HG03432 (cell line): ENCODE results near the gene ROPN1B.

ENCODE experiments used
- ATAC-seq: cut with Tn5 transposase; IDR thresholded peaks from one replicate; pipeline ENCODE4 v1.9.1; 2021; ENCODE audit warnings: mild to moderate bottlenecking, moderate library complexity; ENCODE audit not compliant: unreplicated experiment

Gene ROPN1B

DNA sequence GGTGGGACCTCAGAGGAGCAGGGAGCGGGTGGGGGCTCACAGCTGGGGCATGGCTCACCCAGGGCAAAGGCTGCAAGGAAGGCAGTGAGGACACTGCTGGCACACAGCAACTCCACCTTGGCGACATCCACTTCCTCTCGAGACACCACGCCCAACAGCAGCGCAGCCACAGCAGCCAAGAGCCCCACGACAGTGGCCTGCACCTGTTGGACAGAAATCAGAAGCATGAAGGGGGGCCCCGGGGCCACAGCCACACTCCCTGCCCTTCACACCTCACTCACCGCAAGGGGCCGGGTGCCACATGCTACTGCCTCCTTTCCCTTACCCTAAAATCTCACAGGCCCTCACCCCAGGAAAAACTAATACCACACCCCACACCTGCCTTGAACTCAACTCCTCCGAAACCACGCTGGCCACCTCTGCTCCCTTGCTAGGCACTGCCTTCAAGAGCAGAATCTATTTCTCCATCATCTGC lies 57.3 kb downstream of the ROPN1B start:
- ATAC-seq: no peak

DNA sequence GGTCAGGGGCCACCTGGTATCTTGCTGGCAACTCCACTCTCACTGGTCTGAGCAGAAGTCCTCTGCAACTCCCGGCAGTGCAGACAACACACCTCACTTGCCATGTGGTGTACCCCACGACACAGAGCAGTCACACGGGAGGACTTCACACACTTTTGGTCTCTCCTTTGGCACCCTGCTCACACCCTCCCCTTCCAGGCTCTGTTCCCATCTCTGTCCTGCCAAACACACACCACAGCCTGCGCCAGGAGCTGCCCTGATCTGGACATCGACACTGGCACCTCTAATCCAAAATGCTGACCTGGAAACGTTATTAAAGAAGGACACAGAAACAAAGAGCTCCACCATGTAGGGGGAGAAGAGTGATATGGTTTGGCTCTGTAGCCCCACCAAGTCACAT lies 57.8 kb downstream of the ROPN1B start:
- no peak for ATAC-seq

DNA sequence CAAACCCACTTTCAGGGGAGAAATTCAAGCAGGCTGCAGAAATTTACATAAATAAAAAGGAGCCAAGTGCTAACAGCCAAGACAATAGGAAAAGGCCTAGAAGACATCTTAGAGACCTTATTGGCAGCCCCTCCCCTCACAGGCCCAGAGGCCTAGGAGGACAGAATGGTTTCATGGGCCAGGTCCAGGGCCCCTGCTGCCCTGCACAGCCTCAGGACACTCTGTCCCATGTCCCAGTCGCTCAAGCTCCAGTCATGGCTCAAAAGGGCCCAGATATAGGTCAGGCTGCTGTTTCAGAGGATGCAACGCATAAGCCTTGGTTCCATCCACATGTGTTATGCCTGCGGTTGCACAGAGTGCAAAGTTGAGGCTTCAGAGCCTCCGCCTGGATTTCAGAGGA lies 59.1 kb downstream of the ROPN1B start:
- no peak for ATAC-seq

GRCh38 chr3:126029241-126029640 lies 60.3 kb downstream of the ROPN1B start:
- ATAC-seq: no peak

DNA sequence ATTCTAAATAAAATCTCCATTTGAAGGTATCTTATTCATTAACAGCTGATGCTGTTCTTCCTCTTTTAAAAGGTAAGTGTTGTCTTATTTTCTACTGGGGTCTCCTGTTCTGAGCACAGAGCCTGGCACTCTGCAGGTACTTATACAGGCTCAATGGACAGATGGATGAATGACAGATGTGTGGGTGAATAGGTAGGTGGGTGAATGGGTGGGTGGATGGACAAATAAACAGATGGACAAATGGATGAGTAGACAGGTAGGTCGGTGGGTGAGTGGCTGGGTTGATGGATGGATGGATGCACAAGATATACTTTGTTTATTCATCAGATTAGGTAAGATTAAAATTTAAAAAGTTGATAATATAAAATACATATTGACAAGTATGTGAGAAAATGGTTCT lies 61.5 kb downstream of the ROPN1B start:
- ATAC-seq: no peak

DNA sequence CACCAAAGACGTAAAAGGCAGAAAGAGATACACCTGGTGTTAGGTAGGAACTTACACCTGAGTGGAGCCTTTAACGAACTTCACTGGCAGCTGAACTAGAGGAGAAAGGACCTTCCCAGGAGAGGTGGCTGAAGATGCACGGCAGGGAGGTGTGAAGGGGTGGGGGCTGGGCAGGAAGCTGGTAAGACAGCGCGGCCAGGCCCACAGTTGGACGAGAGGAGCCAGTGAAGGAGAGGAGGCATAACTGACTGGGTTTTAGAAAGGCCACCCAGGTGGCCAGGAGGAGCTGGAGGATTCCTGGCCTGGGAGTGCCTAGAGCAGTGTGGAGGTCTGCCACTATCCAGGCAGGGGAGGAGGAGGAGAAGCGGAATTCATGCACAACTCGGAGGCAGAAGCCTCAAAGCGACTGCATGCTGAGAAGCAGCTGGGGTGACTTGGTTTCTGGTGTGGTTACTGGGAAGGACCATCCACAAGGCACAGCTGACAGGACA lies 63.0 kb downstream of the ROPN1B start:
- no peak for ATAC-seq
